DMS53 treated with DMSO at 0.1 percent for 48 hours (cell line): ENCODE data around the gene ZIC4.

Source experiments
- DNase-seq: peaks from one replicate; lab custom pipeline; 2025; ENCODE audit not compliant: unreplicated experiment; lab: John Stamatoyannopoulos, UW

The ZIC4 gene

GRCh38 chr3:147391781-147392624, 14.3 kb downstream of the ZIC4 start:
- peak; percentile 69 for DNase-seq

DNA sequence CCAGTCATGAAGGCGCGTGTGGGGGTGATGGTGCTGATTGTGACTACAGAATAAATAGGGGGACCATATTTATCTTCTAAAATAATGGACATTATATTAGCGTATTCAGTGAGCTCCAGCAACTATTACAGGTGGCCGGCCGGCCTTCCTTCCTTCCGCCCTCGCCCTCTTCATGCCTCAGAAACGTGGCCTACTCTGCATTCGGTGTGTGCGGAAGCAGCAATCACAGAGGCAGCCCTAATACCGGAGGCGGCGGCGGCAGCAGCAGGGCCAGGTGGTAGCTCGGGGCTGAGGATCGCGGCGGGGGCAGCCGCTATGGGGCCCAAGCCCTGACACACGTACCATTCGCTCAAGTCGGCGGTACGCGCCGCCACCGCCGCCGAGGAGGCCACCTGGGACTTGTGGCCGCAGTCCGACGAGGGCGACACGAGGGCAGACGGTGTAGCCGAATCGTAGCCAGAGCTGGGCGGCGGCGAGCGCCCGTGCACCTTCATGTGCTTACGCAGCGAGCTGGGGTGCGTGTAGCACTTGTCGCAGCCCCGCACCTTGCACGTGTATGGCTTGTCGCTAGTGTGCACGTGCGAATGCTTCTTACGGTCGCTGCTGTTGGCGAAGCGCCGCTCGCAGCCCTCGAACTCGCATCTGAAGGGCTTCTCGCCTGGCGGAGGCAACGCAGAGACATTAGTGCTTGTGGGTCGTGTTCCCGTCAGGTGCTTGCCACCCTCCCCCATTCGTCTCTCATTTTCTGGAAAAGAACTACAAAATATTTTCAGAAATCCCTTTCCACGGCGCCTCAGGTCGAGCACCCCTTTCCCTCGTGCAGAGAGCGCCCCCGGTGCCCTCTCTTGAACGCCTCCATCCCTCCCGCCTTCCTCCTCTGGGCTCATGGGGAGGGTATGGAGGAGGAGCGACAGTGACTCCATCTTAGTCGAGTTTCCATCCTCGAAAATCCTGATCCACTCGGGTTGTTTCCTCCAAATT, 15.5 kb downstream of the ZIC4 start:
- no peak for DNase-seq

- no peak for DNase-seq
These were observed 16.6 kb downstream of the ZIC4 start for GRCh38 chr3:147389717-147390116.

DNA sequence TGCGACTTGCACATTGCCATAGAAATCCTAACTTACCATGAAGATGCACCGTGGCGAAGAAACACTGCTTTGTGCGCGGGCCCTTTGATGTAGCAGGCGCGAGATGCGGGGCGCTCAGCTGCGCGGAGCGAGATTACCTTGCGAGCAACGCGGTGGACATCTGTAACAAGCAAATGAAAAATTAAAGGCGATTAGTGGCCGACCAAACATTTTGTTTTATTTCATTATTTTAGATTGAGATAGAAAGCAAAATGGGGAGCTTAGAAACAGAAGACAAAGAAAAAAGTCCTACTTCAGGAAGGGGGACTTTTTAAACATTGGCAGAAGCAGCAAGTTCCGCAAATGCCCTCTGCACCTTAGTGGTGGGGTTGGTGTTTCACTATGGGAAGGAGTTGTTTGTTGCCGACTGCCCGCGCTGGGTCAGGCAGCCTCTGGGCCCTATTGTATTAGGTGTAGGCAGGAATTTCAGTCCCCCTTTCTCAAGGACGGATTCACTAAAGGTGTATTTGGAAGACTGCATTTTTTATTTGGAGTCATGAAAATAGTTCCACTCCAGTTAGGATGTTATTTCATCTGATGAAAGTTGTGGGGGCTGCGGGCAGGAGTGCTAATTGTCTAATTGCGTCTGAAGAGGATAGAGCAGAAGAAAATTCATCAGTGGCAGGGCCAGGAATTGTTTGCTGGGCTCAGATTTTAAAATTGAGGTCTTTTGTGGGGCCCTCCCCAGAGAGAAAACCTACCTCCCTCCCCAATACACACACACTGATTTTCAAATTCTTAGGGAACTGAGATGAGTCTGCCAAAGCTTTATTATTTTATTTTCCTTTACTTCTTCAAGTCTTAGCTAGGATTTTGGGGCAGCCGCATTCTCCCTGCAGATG, 17.4 kb downstream of the ZIC4 start:
- DNase-seq: no peak

DNA sequence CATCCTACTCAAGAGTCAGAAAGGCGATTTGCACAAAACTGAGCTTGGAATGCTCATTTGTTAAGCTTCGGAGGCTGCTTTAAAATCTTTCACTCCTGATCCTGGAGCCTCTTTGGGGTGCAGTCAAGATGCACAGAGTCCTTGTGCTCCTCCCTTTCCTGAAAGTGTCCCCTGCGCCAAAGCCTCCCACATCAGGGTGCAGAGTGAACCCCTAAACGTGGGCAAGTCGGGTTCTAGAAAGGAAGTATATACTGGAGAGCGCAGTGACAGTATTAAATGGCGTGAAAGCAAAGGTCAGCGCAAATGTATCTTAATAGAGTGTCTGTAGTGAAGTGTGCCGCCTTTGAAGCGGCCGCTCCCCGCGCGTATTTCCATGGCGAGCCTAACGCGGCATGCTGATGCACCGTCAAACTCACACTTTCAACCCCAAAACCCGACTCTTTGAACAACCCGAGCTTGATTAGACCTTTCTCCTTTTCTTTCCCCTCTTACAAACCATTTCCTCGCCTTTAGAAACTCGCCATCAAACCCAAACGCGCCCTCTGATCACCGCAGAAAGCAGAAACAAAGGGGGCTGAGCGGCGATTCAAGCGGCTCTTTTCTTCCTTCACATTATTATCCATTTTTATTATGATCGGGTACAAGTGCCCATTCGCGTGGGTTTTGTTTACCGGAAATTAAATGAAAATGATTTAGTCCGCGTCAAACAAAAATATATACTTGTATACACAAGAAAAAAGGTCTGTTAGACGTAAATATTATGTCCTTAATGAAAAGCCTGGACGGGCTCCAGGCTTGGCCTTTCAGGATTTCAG, 18.3 kb downstream of the ZIC4 start:
- DNase-seq: no peak

DNA sequence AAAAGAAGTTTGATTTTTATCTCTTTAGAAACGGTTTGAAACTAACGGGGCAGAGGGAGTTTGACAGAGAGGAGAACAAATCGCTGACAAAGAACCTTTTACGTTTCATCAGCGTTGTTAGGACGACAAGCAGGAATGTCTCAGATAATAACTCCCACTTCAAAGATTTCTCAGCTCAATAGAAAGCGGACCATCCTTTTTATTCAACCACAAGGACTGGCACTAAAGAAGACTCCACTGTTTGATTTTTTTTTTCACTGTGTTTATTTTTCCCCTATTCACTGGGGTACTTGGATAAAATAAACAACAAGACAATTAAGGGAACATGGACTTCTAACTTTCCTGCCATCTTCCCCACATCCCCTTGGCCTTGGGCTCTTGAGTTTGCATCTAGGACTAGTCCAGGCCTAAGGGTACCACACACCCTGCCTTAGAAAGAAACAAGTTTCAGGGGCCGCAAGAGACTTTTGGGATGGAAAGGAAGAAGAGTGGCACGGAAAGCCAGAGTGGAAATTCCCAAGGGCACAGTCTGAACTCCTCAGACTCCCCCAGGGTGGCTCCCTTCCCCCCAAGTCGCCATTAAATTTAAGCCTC, 19.0 kb downstream of the ZIC4 start:
- DNase-seq: no peak

- no peak for DNase-seq
These were observed 21.0 kb downstream of the ZIC4 start for GRCh38 chr3:147385059-147386012.

GRCh38 chr3:147384210-147385058, 21.9 kb downstream of the ZIC4 start:
- DNase-seq: no peak

- DNase-seq: no peak
These were observed 22.7 kb downstream of the ZIC4 start for GRCh38 chr3:147383617-147384016.

DNA sequence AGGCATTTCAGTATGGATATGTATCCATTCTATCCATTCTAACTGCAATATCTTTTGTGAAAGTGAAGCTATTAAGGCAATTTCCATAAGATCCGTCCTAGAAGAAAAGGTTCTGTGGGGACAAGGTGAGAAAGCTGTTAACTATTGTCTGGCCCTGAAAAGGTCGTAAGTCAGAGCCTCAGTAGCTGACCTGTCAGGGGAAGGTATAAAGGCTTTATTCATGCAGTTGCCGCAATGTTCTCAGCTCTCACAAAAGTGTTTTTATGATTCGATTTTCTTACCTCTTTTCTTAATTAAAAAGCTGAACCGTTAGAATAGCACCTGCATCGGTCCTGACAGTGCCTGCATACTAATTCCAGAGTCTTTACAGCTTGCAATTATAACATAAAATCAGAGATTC, 24.7 kb downstream of the ZIC4 start:
- no peak for DNase-seq

DNA sequence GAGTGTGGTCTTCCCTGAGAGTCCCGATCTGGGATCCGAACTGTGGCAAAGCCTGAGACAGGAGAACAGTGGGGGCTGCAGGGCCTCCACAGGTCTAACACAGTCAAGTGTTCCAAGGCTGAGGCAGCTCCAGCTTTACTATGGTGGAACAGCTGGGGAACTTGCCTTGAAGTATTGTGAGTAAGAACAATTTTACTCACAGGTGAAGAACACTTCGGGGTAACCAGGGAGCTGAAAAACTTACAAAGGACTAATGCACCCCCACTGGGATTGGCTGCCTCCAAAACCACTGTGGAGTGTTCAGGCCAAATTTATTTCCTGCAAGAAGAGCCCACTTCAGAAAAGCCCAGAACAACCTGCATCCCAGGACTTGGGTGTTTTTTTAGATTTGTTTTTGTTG, 25.4 kb downstream of the ZIC4 start:
- no peak for DNase-seq

GRCh38 chr3:147380387-147380951, 25.9 kb downstream of the ZIC4 start:
- no peak for DNase-seq

GRCh38 chr3:147379651-147380050, 26.7 kb downstream of the ZIC4 start:
- DNase-seq: no peak

DNA sequence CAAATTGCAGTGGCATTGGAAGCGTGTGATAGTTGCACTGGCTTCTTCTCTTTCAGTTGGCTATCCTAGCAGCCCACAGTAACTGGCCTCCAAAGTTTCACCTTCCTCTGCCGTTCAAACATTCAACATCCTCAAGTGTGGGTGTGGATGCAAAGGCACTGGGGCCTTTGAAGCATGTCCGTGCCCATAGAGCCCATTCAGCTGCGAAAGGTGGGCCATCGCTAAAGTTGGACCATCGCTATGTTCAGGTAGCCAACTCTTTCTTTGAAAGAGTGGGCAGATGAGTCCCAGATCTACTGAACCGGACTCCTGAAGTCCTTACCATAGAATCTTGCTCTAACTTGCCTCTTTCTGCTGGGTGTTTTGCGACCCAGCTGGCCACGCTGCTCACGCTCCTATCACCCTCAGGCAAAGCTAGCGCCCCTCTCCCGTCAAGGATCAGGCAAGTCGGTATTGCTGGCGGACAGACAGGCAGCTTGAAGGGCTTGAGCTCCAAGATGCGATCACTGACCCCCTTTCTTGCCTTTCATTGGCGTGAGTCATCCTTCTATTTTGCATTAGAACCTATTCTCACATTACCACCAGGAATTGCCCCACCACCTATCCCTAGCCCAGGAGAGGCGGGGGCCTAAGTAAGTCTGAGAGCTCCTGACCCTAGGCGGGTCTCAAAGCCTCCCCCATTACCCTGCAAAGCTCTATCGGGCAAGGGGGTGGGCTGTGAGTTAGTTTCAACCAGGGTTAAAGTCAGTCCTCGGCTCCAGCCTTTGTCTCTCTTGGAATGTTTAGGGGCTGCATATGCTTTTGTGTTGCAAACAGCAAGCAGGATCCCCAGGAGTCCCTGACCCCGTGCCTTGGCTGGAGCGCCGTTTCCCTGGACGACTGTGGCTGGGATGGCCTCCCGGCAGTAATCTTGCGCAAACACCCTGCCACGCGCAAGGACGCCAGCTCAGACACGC, 28.7 kb downstream of the ZIC4 start:
- DNase-seq: no peak

DNA sequence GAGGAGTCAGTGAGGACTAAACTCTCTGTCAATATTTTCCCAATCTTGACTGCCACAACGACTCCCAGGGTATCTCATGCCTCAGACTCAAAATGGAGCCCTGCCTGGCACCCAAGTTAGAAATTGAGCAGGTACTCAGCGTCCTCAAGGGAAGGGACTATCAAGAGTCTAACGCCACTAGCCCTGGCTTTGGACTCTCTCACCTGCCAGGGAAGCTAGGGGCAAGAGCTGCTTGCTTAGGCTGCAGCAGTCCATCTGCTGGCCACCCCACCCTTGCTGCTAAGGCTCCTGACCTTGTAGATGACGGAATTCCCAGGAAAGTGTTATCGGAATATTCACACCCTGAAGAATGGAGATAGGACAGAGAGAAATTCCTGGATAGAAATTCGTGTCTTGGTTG, 33.0 kb downstream of the ZIC4 start:
- no peak for DNase-seq

GRCh38 chr3:147372525-147373027, 33.8 kb downstream of the ZIC4 start:
- no peak for DNase-seq
